HCT116 (cell line): ENCODE results near the gene PCLO.

Source experiments
- CTCF ChIP-seq, 3 experiments: fragments of 200-600 bp in 1 of 3; sonication (generic) in 1 of 3; IDR thresholded peaks in 2 of 3; conservative IDR thresholded peaks in 1 of 3; 2 replicates each; pipeline ENCODE4 v1.5.1; 2012 to 2017; ENCODE audit warnings: low read depth in 2 of 3, low read length in 2 of 3, antibody characterized with exemption in 1 of 3, borderline replicate concordance in 1 of 3, control low read depth in 1 of 3, mild to moderate bottlenecking in 1 of 3, mixed read lengths in 1 of 3, mixed run types in 1 of 3, moderate library complexity in 1 of 3; ENCODE audit not compliant: insufficient read depth in 1 of 3
- EZH2 ChIP-seq: fragments of 200-600 bp; sonication (generic); IDR thresholded peaks from 2 replicates; pipeline ENCODE4 v1.6.1; 2017; ENCODE audit warnings: antibody characterized with exemption, mixed run types
- MAX ChIP-seq: IDR thresholded peaks from 2 replicates; pipeline ENCODE4 v1.6.1; 2012
- POLR2A ChIP-seq: IDR thresholded peaks from 2 replicates; pipeline ENCODE4 v1.7.0; 2011; ENCODE audit warnings: borderline replicate concordance; ENCODE audit not compliant: insufficient read depth, insufficient read length; ENCODE audit errors: extremely low read depth
- RAD21 ChIP-seq: IDR thresholded peaks from 2 replicates; pipeline ENCODE4 v1.6.1; 2012; ENCODE audit warnings: low read depth, mild to moderate bottlenecking
- YY1 ChIP-seq: IDR thresholded peaks from 2 replicates; pipeline ENCODE4 v1.6.1; 2011; ENCODE audit warnings: low read length, low read depth, moderate library complexity, mild to moderate bottlenecking; ENCODE audit not compliant: insufficient replicate concordance; ENCODE audit errors: extremely low read depth
- ZNF274 ChIP-seq: fragments of 200-500 bp; sonication (Bioruptor generic); IDR thresholded peaks from 2 replicates; pipeline ENCODE4 v1.6.1; 2014; ENCODE audit warnings: mild to moderate bottlenecking, low read depth, low read length, inconsistent platforms

- TF ChIP-seq ZNF274 (no peak), EZH2 (no peak), CTCF (IDR thresholded peaks at IDR 0.05 in 2 of 3, conservative IDR thresholded peaks at IDR 0.05 in 1 of 3; ENCODE audit: borderline replicate concordance in 1 of 3, insufficient read depth in 1 of 3, low read depth in 2 of 3, low read length in 2 of 3) (no peak), RAD21 (no peak), POLR2A (no peak), YY1 (no peak), MAX (no peak)
These were observed 447.3 kb downstream of the PCLO start for GRCh38 chr7:82715344-82715743.
